MM.1S (cell line): ENCODE measurements around the gene HOMER2.

Source experiments
- CTCF ChIP-seq: fragments of 300-600 bp; sonication (generic); IDR thresholded peaks from 2 replicates; pipeline ENCODE4 v1.5.1; 2016; ENCODE audit warnings: antibody characterized with exemption, low read length, mixed read lengths
- EZH2phosphoT487 ChIP-seq: fragments of 300-600 bp; sonication (generic); IDR thresholded peaks from 2 replicates; pipeline ENCODE4 v1.6.1; 2018; ENCODE audit warnings: antibody characterized with exemption, low read length

GRCh38 chr15:82986442-82986780, 33.9 kb upstream of the HOMER2 start:
- TF ChIP-seq CTCF, result no peak
- no peak for TF ChIP-seq EZH2phosphoT487
